Gastroesophageal sphincter (tissue), 3 donors: Measurements from ENCODE around the gene EML2.

Experiments
- CTCF ChIP-seq, 4 experiments: fragments of 200-600 bp in 2 of 4; fragments of 450-650 bp in 2 of 4; sonication (generic) in 1 of 4; IDR thresholded peaks; one replicate each; pipeline ENCODE4 v1.5.1; 2017 to 2019; ENCODE audit warnings: antibody characterized with exemption in 4 of 4, mild to moderate bottlenecking in 2 of 4, moderate library complexity in 2 of 4
- EP300 ChIP-seq: sonication (generic); formaldehyde crosslinking; IDR thresholded peaks from one replicate; pipeline ENCODE4 v1.6.1; 2017; ENCODE audit warnings: antibody characterized with exemption, mild to moderate bottlenecking
- POLR2A ChIP-seq, 2 donors: fragments of 450-650 bp; IDR thresholded peaks; one replicate each; pipeline ENCODE4 v1.6.1; 2017; ENCODE audit warnings: antibody characterized with exemption in 2 of 2, mild to moderate bottlenecking in 2 of 2, moderate library complexity in 1 of 2
- POLR2AphosphoS5 ChIP-seq: sonication (generic); formaldehyde crosslinking; IDR thresholded peaks from one replicate; pipeline ENCODE4 v1.6.1; 2017; ENCODE audit warnings: antibody characterized with exemption

GRCh38 chr19:45632468-45633196 lies 6.6 kb downstream of the EML2 start:
- no peak for TF ChIP-seq CTCF (IDR thresholded peaks at IDR 0.05)
- no peak for TF ChIP-seq POLR2A (IDR thresholded peaks at IDR 0.05)
- no peak for TF ChIP-seq EP300
- TF ChIP-seq POLR2AphosphoS5: no peak
